ENCODE results near the gene CCL4. TPM values are rescaled to one million over a fixed set of nuclear protein-coding genes. Genes with fewer than 3 reads are reported as not detected.
"Not testable (repeated sequence)": the region's sequence is repeated elsewhere in the genome, so short reads cannot be mapped to it uniquely, and the experiment has no call there.

The CCL4 gene
- total RNA-seq = 100 to 1,000 TPM in 1 of 2 experiments, 10 to 100 TPM in 1; 66.7 to 367 TPM

DNA sequence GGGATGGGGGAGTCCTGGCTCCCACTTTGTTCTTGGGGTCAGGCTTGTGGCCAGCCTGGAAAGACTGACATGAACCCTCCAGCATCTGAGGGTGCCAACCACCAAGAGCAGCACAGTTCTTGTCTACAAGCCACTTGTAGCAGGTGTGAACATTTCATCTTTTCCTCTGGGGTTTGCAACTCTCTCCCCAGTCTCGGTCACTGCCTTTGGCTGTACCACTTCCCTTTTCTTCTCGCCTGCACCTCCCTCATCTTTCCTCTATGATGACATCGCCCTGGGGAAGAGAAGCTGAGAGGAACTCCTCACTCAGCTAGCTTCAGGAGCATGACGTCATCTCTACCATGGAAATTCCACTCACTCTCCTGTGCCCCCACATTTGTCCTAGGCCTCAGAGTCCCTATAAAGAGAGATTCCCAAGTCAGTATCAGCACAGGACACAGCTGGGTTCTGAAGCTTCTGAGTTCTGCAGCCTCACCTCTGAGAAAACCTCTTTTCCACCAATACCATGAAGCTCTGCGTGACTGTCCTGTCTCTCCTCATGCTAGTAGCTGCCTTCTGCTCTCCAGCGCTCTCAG, at the start of gene CCL4:
Gene CCL4 (plus strand): TSS at position 427 of the 575 bp plus-strand sequence. CDS start 79 bp downstream, at position 506.
- not testable (repeated sequence) for H3K27me3 Mint-ChIP-seq; H3K9me3 Mint-ChIP-seq (ENCODE audit: low read depth)
- H3K27ac Mint-ChIP-seq = peak within 1 kb of the TSS; percentile 91
- ATAC-seq (peak; percentile 70), DNase-seq (peak; percentile 79)
- peak within 1 kb of the TSS; percentile 80 for H3K4me3 Mint-ChIP-seq
- H3K36me3 Mint-ChIP-seq = peaks cover 10% of the 10 kb centered on the region
- CTCF ChIA-PET = interaction anchor here (0.9 to 1.5 kb wide), 3 partner anchors 31 to 134 kb away, joined by 3 to 5 read pairs (median 3); no protein-coding TSS in a partner anchor
- peaks cover 73% of the 10 kb centered on the region for H3K4me1 Mint-ChIP-seq

DNA sequence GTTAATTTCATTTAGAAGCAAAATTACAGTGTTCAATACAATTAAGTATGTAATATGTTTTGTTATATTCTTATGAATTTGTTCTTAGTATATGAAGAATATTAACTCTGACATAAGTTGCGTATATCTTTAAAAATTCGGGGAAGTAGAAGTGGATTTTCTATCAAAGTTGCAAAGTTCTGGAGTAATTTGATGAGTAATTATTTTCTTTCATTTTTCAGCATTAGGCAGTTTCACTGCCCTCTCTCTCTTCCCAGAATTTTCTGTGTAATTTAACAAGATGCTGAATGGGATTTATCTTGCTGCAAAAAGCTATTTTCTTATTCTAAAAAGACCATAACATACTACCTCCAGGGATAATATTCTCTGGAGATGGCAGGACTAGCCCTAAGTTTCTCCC, 48.5 kb upstream of the CCL4 start:
- Mint-ChIP-seq H3K27ac (no peak overlapping the region), H3K4me3 (no peak overlapping the region)
- CTCF ChIA-PET = interaction anchor here (1.1 to 1.4 kb wide), 4 partner anchors 9 to 79 kb away, joined by 3 to 8 read pairs (median 4); partner anchors contain the start of gene CCL18

DNA sequence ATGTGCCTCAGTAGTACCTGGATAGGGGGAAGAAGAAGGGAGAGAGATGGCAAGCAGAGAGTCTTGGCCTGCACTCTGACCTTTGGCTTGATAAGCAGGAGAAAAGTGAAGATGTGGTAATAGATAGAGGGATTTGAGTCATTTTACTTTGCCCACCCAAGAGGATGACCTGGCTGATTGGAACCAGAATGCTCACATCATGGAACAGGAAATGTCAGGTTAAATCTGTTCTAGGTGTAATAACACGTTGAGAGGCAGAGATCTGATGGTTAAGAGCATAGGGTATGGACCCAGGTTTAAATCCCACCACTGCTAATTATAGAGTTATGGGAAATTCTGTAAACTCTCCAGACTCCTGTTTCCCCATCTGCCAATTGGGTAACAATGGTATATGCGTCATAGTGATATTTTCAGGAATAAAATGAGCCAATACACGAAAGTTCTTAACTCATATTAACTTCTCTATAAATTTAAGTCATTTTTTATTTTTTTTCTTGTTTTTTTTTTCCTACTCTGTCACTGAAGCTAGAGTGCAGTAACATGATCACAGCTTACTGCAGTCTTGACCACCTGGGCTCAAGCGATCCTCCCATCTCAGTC, 47.6 kb upstream of the CCL4 start:
- CTCF ChIA-PET = interaction anchor here (1.4 to 1.8 kb wide), 2 partner anchors 17 kb away, joined by 5 to 8 read pairs; no protein-coding TSS in a partner anchor
- Mint-ChIP-seq H3K9me3 (ENCODE audit: low read depth) (peaks cover 7% of the 10 kb centered on the region), H3K27ac (no peak overlapping the region), H3K27me3 (peaks cover 25% of the 10 kb centered on the region), H3K4me1 (peaks cover 6% of the 10 kb centered on the region), H3K4me3 (no peak overlapping the region), H3K36me3 (peaks cover 10% of the 10 kb centered on the region)
- ATAC-seq = no peak
- DNase-seq = no peak

More for the DNA sequence above, 48.5 kb upstream of the CCL4 start:
- no peak for DNase-seq
- peaks cover 12% of the 10 kb centered on the region for H3K36me3 Mint-ChIP-seq
- ATAC-seq = no peak
- H3K27me3 Mint-ChIP-seq = peaks cover 27% of the 10 kb centered on the region
- peaks cover 10% of the 10 kb centered on the region for H3K9me3 Mint-ChIP-seq (ENCODE audit: low read depth)
- H3K4me1 Mint-ChIP-seq = peaks cover 6% of the 10 kb centered on the region

DNA sequence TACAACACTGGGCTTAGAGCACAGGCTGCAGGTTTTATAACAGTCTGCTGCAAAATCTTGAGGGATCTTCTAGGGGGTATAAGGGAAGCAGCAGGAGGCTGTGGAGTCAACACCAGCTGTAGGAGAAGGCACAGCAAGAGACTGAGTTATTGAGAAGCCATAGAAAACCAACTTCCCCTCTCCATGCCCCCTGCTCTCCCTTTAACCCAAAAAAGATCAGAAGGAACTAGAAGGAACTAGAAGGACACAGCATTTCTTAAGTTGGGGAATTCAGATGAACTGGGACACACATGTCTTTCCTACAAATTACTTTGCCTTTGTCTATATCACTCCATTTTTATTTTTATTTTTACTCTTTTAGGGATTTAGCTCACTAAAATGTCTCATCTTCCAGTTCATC, 45.7 kb upstream of the CCL4 start:
- CTCF ChIA-PET = interaction anchor here (1.5 to 1.8 kb wide), 2 partner anchors 15 to 53 kb away, joined by 5 read pairs; no protein-coding TSS in a partner anchor
- Mint-ChIP-seq H3K36me3 (peaks cover 8% of the 10 kb centered on the region), H3K27ac (no peak overlapping the region), H3K4me3 (no peak overlapping the region), H3K4me1 (peaks cover 6% of the 10 kb centered on the region), H3K27me3 (peaks cover 11% of the 10 kb centered on the region), H3K9me3 (ENCODE audit: low read depth) (peaks cover 7% of the 10 kb centered on the region)
- ATAC-seq (no peak), DNase-seq (no peak)

DNA sequence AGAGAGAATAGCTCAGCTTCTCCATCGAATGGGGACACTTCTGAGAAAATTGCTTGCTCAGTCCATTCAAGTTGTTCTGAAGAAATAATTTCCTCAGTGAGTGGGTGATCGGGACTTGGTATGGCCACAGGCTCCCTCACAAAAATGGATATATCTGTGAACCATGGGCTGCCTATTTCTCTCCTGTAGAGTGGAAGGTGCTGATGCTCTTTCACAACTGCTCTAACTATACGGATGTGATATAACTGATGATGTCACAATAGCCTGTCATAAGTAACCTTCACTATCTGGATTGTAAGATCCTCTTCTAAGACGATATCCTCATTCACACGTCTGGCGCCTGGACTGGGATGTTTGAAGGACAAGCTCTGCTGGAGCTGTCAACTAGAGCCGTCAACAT, 44.2 kb upstream of the CCL4 start:
- ATAC-seq = no peak
- no peak for DNase-seq
- Mint-ChIP-seq H3K9me3 (ENCODE audit: low read depth) (peaks cover 8% of the 10 kb centered on the region), H3K27me3 (peaks cover 7% of the 10 kb centered on the region), H3K36me3 (peaks cover 12% of the 10 kb centered on the region), H3K4me3 (no peak overlapping the region), H3K4me1 (peaks cover 6% of the 10 kb centered on the region), H3K27ac (no peak overlapping the region)
- CTCF ChIA-PET = interaction anchor here (0.8 to 1.5 kb wide), 2 partner anchors 13 to 83 kb away, joined by 3 to 8 read pairs; no protein-coding TSS in a partner anchor

DNA sequence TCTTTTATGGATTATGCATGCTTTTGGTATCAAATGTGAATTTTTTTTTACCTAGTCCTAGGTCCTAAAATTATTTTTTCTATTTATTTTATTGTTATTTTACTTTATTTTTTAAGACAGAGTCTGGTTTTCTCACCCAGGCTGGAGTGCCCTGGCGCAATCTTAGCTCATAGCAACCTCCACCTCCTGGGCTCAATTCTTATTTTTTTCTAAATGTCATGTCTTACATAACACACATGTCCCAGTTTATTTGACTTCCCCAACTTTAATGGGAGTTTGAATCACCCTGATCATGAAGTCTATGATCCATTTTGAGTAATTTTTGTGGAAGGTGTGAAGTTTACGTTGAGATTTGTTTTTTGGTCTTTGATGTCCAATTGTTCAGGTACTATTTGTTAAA, 42.8 kb upstream of the CCL4 start:
- Mint-ChIP-seq H3K4me3 (no peak overlapping the region), H3K27me3 (peaks cover 9% of the 10 kb centered on the region), H3K27ac (no peak overlapping the region), H3K36me3 (peaks cover 18% of the 10 kb centered on the region), H3K9me3 (ENCODE audit: low read depth) (peaks cover 8% of the 10 kb centered on the region), H3K4me1 (peaks cover 9% of the 10 kb centered on the region)
- DNase-seq = no peak
- ATAC-seq = no peak
- CTCF ChIA-PET = interaction anchor here (1.1 kb wide), 1 partner anchor 49 kb away, joined by 3 read pairs; no protein-coding TSS in a partner anchor

DNA sequence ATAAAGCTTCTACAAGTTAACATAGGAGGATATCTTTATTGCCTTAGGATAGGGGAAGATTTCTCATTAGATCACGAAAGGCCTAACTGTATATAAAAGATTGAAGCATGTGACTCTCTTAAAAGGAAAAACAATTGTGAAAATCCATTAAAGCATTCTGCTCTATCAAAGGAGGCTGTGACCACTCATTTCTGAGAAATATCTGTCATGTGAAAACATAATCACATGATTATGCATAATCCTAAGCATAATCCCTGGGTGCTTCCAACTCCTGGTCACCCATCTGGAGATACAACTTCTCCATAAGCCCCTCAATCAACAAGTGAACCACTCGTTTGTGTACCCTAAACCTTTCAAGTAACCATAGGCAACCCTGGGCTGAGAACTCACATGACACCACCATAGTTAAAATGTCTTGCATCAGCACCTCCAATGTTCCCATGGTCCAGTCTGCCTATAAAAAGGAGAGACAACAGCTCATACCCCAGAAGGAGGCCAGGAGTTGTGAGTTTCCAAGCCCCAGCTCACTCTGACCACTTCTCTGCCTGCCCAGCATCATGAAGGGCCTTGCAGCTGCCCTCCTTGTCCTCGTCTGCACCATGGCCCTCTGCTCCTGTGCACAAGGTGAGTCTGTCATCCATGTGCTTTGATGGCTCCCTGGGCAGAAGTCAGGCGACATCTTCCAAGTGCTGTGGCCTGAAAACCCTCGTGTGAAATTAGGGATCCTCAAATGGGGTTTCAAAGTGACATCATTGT, 39.7 kb upstream of the CCL4 start, which contains the start of gene CCL18:
Gene CCL18 (plus strand): TSS at position 487 of the 756 bp plus-strand sequence. CDS start 71 bp downstream, at position 558.
- DNase-seq = no peak
- Mint-ChIP-seq H3K27ac (no peak within 1 kb of the TSS), H3K9me3 (ENCODE audit: low read depth) (peaks cover 8% of the 10 kb centered on the region)

DNA sequence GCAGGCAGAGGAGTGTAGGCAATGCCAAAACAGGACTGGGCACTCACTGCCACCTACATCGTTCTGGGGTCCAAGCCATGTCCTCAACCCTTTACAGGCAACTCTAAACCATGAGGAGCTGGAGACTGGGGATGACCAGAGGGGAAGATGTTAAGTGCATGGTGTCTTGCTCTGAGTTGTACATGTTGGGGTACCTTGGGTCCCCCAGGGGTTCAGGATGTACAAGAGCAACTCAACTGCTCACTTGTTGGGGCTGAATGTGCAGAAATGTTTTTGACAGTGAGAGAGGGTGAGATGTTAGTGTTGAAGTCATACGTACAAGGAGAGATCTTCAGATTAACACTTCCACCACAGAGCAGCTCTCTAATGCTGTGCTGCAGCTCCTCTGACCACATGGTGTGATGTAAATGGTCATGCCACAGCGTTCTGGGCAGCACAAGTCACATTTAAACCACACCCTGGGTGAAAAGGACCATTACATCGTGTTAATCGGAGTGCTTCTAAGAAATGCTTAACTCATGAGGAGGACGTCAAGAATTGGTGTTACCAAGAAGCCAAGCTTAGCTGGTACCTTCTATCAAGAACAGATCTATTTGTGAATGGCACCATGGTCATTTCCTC, 37.2 kb upstream of the CCL4 start:
- Mint-ChIP-seq H3K27ac (peak overlapping the region; percentile 89), H3K9me3 (ENCODE audit: low read depth) (peaks cover 4% of the 10 kb centered on the region), H3K36me3 (peaks cover 19% of the 10 kb centered on the region), H3K27me3 (peaks cover 3% of the 10 kb centered on the region), H3K4me3 (peak overlapping the region; percentile 3), H3K4me1 (peaks cover 54% of the 10 kb centered on the region)
- CTCF ChIA-PET = interaction anchor here (0.8 to 3.4 kb wide), 9 partner anchors 11 to 134 kb away, joined by 3 to 17 read pairs (median 4); partner anchors contain the start of gene CCL3
- DNase-seq (peak; percentile 88), ATAC-seq (peak; percentile 87)

More for the DNA sequence above, 39.7 kb upstream of the CCL4 start, which contains the start of gene CCL18:
- ATAC-seq = no peak
- Mint-ChIP-seq H3K4me1 (peaks cover 30% of the 10 kb centered on the region), H3K27me3 (peaks cover 9% of the 10 kb centered on the region), H3K36me3 (peaks cover 22% of the 10 kb centered on the region), H3K4me3 (no peak within 1 kb of the TSS)
- CTCF ChIA-PET = interaction anchor here (1.3 to 3.4 kb wide), 5 partner anchors 8 to 88 kb away, joined by 3 to 17 read pairs (median 5); partner anchors contain the start of gene CCL3

DNA sequence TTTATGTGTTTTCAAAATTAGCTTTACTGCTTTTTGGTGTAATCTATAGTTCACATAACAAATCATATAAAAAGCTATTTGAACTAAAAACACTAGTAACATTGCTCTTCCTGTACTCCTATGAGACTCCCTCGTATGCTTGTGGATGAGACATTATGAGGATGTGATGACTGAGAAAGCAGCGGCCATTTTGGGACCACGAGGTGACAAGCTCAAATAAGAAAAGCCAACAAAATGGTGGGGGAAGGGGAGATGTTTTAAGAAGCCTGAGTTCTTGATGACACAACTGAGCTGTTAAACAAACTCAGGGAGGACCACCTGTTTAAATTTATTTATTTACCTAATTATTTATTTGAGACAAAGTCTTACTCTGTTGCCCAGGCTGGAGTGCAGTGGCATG, 35.1 kb upstream of the CCL4 start:
- H3K36me3 Mint-ChIP-seq = peaks cover 13% of the 10 kb centered on the region
- H3K4me1 Mint-ChIP-seq = peaks cover 72% of the 10 kb centered on the region
- CTCF ChIA-PET = interaction anchor here (0.8 to 9.3 kb wide), 8 partner anchors 10 to 305 kb away, joined by 3 to 103 read pairs (median 6); partner anchors contain the start of gene CCL3
- H3K27me3 Mint-ChIP-seq = peaks cover 2% of the 10 kb centered on the region
- ATAC-seq (no peak), DNase-seq (no peak)
- H3K9me3 Mint-ChIP-seq (ENCODE audit: low read depth) = no peaks in the 10 kb centered on the region
- H3K4me3 Mint-ChIP-seq = no peak overlapping the region
- peak overlapping the region; percentile 74 for H3K27ac Mint-ChIP-seq

DNA sequence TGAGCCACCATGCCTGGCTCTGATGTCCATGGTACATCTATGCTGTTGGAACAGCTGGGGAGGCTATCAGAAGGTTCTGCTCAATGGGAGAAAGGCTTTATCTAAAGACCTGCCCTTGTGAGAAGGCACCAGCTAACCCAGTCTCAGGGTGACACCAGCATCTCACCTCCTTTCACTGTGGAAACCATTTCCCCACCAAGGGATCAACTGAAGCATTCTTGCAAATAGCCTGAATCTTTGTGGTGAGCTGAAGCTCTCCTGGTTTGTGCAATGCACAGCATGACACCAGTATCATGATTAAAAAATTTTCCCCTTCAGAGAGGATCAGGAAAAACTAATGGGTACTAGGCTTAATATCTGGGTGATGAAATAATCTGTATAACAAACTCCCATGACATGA, 34.5 kb upstream of the CCL4 start:
- ATAC-seq (no peak), DNase-seq (no peak)
- CTCF ChIA-PET = interaction anchor here (1.5 to 9.3 kb wide), 5 partner anchors 9 to 100 kb away, joined by 7 to 103 read pairs (median 8); no protein-coding TSS in a partner anchor
- Mint-ChIP-seq H3K36me3 (peaks cover 10% of the 10 kb centered on the region), H3K9me3 (ENCODE audit: low read depth) (no peaks in the 10 kb centered on the region), H3K4me1 (peaks cover 79% of the 10 kb centered on the region), H3K4me3 (no peak overlapping the region), H3K27ac (peak overlapping the region; percentile 47), H3K27me3 (peaks cover 2% of the 10 kb centered on the region)

DNA sequence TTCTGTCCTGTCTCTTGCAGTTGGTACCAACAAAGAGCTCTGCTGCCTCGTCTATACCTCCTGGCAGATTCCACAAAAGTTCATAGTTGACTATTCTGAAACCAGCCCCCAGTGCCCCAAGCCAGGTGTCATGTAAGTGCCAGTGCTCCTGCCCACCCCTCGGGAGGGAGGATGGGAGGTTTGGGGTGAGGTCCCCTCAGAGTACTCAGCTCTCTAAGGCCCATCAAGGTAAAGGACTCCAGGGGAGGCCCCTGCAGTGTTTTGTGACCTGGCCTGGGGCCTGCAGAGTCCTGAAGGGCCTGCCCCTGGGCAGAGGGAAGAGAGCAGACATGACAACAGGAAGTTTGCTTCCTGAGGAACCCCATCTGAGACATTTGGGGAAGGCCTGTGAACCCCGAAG, 33.2 kb upstream of the CCL4 start:
- peaks cover 4% of the 10 kb centered on the region for H3K36me3 Mint-ChIP-seq
- H3K27me3 Mint-ChIP-seq = no peaks in the 10 kb centered on the region
- no peaks in the 10 kb centered on the region for H3K9me3 Mint-ChIP-seq (ENCODE audit: low read depth)
- CTCF ChIA-PET = interaction anchor here (0.9 to 9.3 kb wide), 5 partner anchors 11 to 101 kb away, joined by 3 to 103 read pairs (median 16); no protein-coding TSS in a partner anchor
- ATAC-seq = no peak
- H3K4me1 Mint-ChIP-seq = peaks cover 84% of the 10 kb centered on the region
- H3K4me3 Mint-ChIP-seq = no peak overlapping the region
- DNase-seq = no peak
- H3K27ac Mint-ChIP-seq = peak overlapping the region; percentile 48

DNA sequence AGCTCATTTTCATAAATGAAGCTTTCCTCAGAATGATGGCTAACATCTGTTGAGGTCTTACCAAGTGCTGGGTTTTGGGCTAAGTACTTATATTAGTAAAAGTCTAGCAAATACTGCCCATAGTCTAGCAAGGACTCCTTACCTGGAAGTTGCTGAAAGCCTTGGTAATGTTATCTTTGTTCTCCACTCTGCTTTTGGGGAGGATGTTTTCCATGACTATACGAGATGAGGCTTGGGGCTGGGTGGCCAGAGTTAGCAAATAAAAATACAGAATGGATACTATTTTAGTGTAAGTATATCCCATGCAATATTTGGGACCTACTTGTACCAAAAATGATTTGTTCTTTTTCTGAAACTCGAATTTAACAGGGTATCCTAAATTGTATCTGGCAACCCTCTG, 31.9 kb upstream of the CCL4 start:
- H3K9me3 Mint-ChIP-seq (ENCODE audit: low read depth) = no peaks in the 10 kb centered on the region
- DNase-seq (no peak), ATAC-seq (no peak)
- CTCF ChIA-PET = interaction anchor here (1.0 to 9.3 kb wide), 19 partner anchors 8 to 223 kb away, joined by 3 to 103 read pairs (median 5); partner anchors contain the start of genes CCL16, CCL18, CCL3 and CCL4
- no peak overlapping the region for H3K4me3 Mint-ChIP-seq
- peaks cover 77% of the 10 kb centered on the region for H3K4me1 Mint-ChIP-seq
- peaks cover 7% of the 10 kb centered on the region for H3K36me3 Mint-ChIP-seq
- H3K27me3 Mint-ChIP-seq = peaks cover 6% of the 10 kb centered on the region
- H3K27ac Mint-ChIP-seq = peak overlapping the region; percentile 63
